Measurements from ENCODE around the gene KSR1.

DNA sequence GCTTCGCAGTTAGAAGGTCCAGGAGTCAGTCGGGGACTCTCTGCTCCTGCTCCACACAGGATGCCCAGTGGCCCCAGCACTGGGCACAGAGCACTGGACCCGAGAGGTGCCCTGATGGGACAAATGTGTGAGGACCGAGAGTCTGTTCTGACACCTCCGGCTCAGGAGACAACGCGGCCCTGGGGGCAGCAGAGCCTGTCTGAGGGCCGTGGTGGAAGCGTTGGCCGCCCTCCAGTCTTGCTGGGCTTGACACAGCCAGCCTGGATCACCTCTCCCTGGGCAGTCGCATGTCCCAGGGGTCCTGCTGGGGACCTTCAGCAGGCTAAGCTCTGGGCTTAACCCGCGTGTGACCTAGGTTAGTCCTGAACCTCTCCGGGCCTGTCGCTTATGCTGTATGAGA is 197.9 kb downstream of the KSR1 start:
- TF ChIP-seq CTCF (IDR thresholded peaks at IDR 0.05; ENCODE audit: low read depth, low read length) (no peak), EZH2phosphoT487 (IDR thresholded peaks at IDR 0.05; ENCODE audit: low read depth) (no peak)

Data from OCI-LY3 (cell line).